HG03280 (cell line): Measurements from ENCODE around the gene XPNPEP3.
"Not testable (repeated sequence)": the region's sequence is repeated elsewhere in the genome, so short reads cannot be mapped to it uniquely, and the experiment has no call there.

Source experiments
- ATAC-seq: cut with Tn5 transposase; IDR thresholded peaks from one replicate; pipeline ENCODE4 v1.9.1; 2021; ENCODE audit warnings: mild to moderate bottlenecking, moderate library complexity; ENCODE audit not compliant: unreplicated experiment

XPNPEP3 gene

GRCh38 chr22:40856513-40857308 is at the start of gene XPNPEP3, which contains the start of gene ST13:
Gene XPNPEP3, plus strand, starts transcription at chr22:40857148. Its CDS starts 34 bp downstream, at chr22:40857182.
Gene ST13, minus strand, starts transcription at chr22:40856639. Its CDS starts 99 bp downstream, at chr22:40856540.
- peak; percentile 90 for ATAC-seq

GRCh38 chr22:40808018-40808841 is 48.7 kb upstream of the XPNPEP3 start:
- ATAC-seq = no peak

GRCh38 chr22:40813912-40814315 is 43.0 kb upstream of the XPNPEP3 start:
- no peak for ATAC-seq

- no peak for ATAC-seq
Observed at GRCh38 chr22:40817737-40818136, 39.2 kb upstream of the XPNPEP3 start.

- no peak for ATAC-seq
Observed at GRCh38 chr22:40818192-40818746, 38.7 kb upstream of the XPNPEP3 start.

GRCh38 chr22:40818747-40819598 is 38.0 kb upstream of the XPNPEP3 start, which contains the start of gene SLC25A17:
Gene SLC25A17, minus strand, starts transcription at chr22:40819346. Its CDS starts 98 bp downstream, at chr22:40819248.
- ATAC-seq = peak; percentile 70

- ATAC-seq = no peak
Observed at GRCh38 chr22:40819599-40820140, 37.3 kb upstream of the XPNPEP3 start.

GRCh38 chr22:40823426-40823825 is 33.5 kb upstream of the XPNPEP3 start:
- ATAC-seq = no peak

GRCh38 chr22:40826292-40826691 is 30.7 kb upstream of the XPNPEP3 start:
- not testable (repeated sequence) for ATAC-seq

GRCh38 chr22:40826984-40827741 is 29.8 kb upstream of the XPNPEP3 start:
- no peak for ATAC-seq

GRCh38 chr22:40829131-40829530 is 27.8 kb upstream of the XPNPEP3 start:
- ATAC-seq = no peak

GRCh38 chr22:40834619-40835018 is 22.3 kb upstream of the XPNPEP3 start:
- no peak for ATAC-seq

- ATAC-seq = no peak
Observed at GRCh38 chr22:40838486-40838885, 18.5 kb upstream of the XPNPEP3 start.

- no peak for ATAC-seq
Observed at GRCh38 chr22:40844951-40845350, 12.0 kb upstream of the XPNPEP3 start.

- ATAC-seq = not testable (repeated sequence)
Observed at GRCh38 chr22:40845816-40846215, 11.1 kb upstream of the XPNPEP3 start.

GRCh38 chr22:40853333-40853732 is 3.6 kb upstream of the XPNPEP3 start:
- ATAC-seq = no peak

- ATAC-seq = no peak
Observed at GRCh38 chr22:40853961-40854360, 3.0 kb upstream of the XPNPEP3 start.

- ATAC-seq = no peak
Observed at GRCh38 chr22:40855071-40855978, 1.6 kb upstream of the XPNPEP3 start.
